Measurements from ENCODE around the gene HACD2.

DNA sequence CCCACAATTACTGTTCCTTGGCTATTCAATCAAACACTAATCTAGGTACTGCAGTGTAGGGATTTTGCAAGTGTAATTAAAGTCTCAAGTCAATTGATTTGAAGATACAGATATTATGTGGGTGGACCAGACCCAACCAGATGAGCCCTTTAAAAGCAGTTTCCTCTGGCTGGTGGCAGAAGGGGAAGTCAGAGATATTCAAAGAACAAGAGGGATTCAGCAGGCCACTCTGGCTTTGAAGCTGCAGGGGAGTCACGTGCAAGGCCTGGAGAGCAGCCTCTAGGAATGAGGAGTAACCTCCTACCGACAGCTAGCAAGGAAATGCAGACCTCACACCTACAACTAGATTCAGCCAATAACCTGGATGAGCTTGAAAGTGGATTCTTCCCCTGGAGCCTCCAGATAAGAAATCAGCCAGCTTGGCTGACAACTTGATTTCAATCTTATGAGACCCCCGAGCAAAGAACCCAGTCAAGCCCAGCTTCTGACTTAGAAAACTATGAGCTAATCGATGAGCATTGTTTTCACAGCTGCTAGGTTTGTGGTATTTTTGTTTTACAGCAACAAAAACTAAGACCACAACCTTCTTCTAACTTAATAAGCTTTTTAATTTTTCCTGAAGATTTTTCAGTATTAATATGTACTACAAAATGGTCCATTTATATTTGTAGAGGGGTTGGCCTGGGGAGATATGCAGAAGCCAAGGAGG lies 13.4 kb downstream of the HACD2 start:
- TF ChIP-seq, protein P1, sequence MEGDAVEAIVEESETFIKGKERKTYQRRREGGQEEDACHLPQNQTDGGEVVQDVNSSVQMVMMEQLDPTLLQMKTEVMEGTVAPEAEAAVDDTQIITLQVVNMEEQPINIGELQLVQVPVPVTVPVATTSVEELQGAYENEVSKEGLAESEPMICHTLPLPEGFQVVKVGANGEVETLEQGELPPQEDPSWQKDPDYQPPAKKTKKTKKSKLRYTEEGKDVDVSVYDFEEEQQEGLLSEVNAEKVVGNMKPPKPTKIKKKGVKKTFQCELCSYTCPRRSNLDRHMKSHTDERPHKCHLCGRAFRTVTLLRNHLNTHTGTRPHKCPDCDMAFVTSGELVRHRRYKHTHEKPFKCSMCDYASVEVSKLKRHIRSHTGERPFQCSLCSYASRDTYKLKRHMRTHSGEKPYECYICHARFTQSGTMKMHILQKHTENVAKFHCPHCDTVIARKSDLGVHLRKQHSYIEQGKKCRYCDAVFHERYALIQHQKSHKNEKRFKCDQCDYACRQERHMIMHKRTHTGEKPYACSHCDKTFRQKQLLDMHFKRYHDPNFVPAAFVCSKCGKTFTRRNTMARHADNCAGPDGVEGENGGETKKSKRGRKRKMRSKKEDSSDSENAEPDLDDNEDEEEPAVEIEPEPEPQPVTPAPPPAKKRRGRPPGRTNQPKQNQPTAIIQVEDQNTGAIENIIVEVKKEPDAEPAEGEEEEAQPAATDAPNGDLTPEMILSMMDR (IDR thresholded peaks at IDR 0.05), result no peak
- TF ChIP-seq POLR2A (IDR thresholded peaks at IDR 0.05), result no peak
- no peak for TF ChIP-seq EP300 (IDR thresholded peaks at IDR 0.05)

Data from tibial nerve (tissue), 4 donors.